OCI-LY7 (cell line): ENCODE measurements around the gene RPLP1. TPM values are rescaled to one million over a fixed set of nuclear protein-coding genes. Genes with fewer than 3 reads are reported as not detected.

ENCODE experiments used
- BruUV-seq: library from RNA; stranded (reverse); fragments of 400-500 nt; replicated peaks from 2 replicates; lab custom pipeline; 2021; lab: Mats Ljungman, UMichigan
- CTCF ChIA-PET: fragments of 300-600 bp; sonication (Branson Sonifier 250); formaldehyde crosslinking; loops from one replicate; lab custom pipeline; 2022; ENCODE audit warnings: antibody characterized with exemption; ENCODE audit not compliant: unreplicated experiment; lab: Charles Lee
- POLR2A ChIA-PET: fragments of 300-600 bp; sonication (Branson Sonifier 250); formaldehyde crosslinking; loops from one replicate; lab custom pipeline; 2022; ENCODE audit warnings: antibody characterized with exemption; lab: Charles Lee
- DNase-seq: peaks from one replicate; pipeline ENCODE4 v3.0.0-alpha.2; 2015; ENCODE audit warnings: low spot score
- H2AFZ ChIP-seq: fragments of 200-600 bp; sonication (generic), shearing (Covaris generic); 2 replicates; pipeline ENCODE4 v1.6.1; 2014; ENCODE audit warnings: mild to moderate bottlenecking, antibody characterized with exemption, low read length, moderate library complexity
- H3K27ac ChIP-seq: fragments of 200-600 bp; sonication (generic); 2 replicates; pipeline ENCODE4 v1.5.1; 2014; ENCODE audit warnings: mixed run types, low read depth, mild to moderate bottlenecking, moderate library complexity, low read length, inconsistent platforms; ENCODE audit not compliant: poor library complexity, severe bottlenecking
- H3K36me3 ChIP-seq: fragments of 200-600 bp; sonication (generic); 2 replicates; pipeline ENCODE4 v1.6.1; 2014; ENCODE audit warnings: mild to moderate bottlenecking, antibody characterized with exemption, low read length, moderate library complexity, mixed read lengths; ENCODE audit not compliant: insufficient read depth
- H3K4me1 ChIP-seq: fragments of 200-600 bp; sonication (generic); 2 replicates; pipeline ENCODE4 v1.5.1; 2014; ENCODE audit warnings: mild to moderate bottlenecking, low read length; ENCODE audit not compliant: insufficient read depth, poor library complexity, severe bottlenecking
- H3K4me2 ChIP-seq: fragments of 200-600 bp; sonication (generic); 2 replicates; pipeline ENCODE4 v1.6.1; 2014; ENCODE audit warnings: mild to moderate bottlenecking, low read length
- H3K4me3 ChIP-seq: fragments of 200-600 bp; sonication (generic); 2 replicates; pipeline ENCODE4 v1.5.1; 2014; ENCODE audit warnings: mild to moderate bottlenecking, low read depth, low read length; ENCODE audit not compliant: poor library complexity, severe bottlenecking
- H3K79me2 ChIP-seq: fragments of 200-600 bp; sonication (generic); 2 replicates; pipeline ENCODE4 v1.6.1; 2016; ENCODE audit warnings: low read depth, mild to moderate bottlenecking, low read length, moderate library complexity, mixed read lengths; ENCODE audit not compliant: insufficient read depth
- H3K9me2 ChIP-seq: fragments of 200-600 bp; sonication (generic); 2 replicates; pipeline ENCODE4 v1.6.1; 2016; ENCODE audit warnings: mild to moderate bottlenecking, low read length, mixed read lengths; ENCODE audit not compliant: insufficient read depth
- H3K9me3 ChIP-seq: fragments of 200-600 bp; sonication (generic); 2 replicates; pipeline ENCODE4 v1.6.1; 2014; ENCODE audit warnings: mild to moderate bottlenecking, mixed run types, low read length, mixed read lengths
- H4K20me1 ChIP-seq: fragments of 200-600 bp; sonication (generic); 2 replicates; pipeline ENCODE4 v1.6.1; 2014; ENCODE audit warnings: mild to moderate bottlenecking, antibody characterized with exemption, low read length, moderate library complexity, mixed read lengths; ENCODE audit not compliant: insufficient read depth
- CTCF ChIP-seq: fragments of 200-600 bp; sonication (generic); conservative IDR thresholded peaks from 2 replicates; pipeline ENCODE4 v1.5.1; 2014; ENCODE audit warnings: mild to moderate bottlenecking, antibody characterized with exemption, low read length, moderate library complexity, mixed read lengths
- EZH2phosphoT487 ChIP-seq: fragments of 200-600 bp; sonication (generic); IDR thresholded peaks from 2 replicates; pipeline ENCODE4 v1.6.1; 2018; ENCODE audit warnings: low read depth, borderline replicate concordance, mild to moderate bottlenecking, mixed run types, antibody characterized with exemption, low read length, moderate library complexity, mixed read lengths
- intact Hi-C: fragments of 100-400 bp; cut with micrococcal nuclease; formaldehyde crosslinking; loops from one replicate; pipeline ENCODE4 v1.10.0; 2022; ENCODE audit not compliant: unreplicated experiment
- total RNA-seq, 2 experiments: library from RNA; depleted of rRNA in 1 of 2; stranded (reverse); fragments of >200 nt in 1 of 2; shearing (Covaris generic) in 1 of 2; gene quantifications; 2 replicates each; pipeline ENCODE4 v1.2.3, GENCODE V29; 2014 to 2022

The RPLP1 gene
- total RNA-seq, 2 experiments from 2014 or later, result 889 to 2,251 TPM

- H3K79me2 ChIP-seq, result peaks cover 39% of the 10 kb centered on the region
- H3K4me3 ChIP-seq, result peak within 1 kb of the TSS; percentile 99
- H3K27ac ChIP-seq, result peak within 1 kb of the TSS; percentile 64
- H2AFZ ChIP-seq, result peak within 1 kb of the TSS; percentile 62
- no TSS peak for BruUV-seq
- CTCF ChIA-PET, result no interaction called here
- H3K4me2 ChIP-seq, result peak within 1 kb of the TSS; percentile 98
- no peaks in the 10 kb centered on the region for H3K9me3 ChIP-seq
- intact Hi-C loops, result loop anchor here (1.0 to 5.0 kb wide), 2 partner anchors 38 to 252 kb away; partner anchors contain the start of genes GLCE and RPLP1
- peaks cover 21% of the 10 kb centered on the region; the same call in 1 of the 2 replicates for H4K20me1 ChIP-seq
- H3K4me1 ChIP-seq, result peaks cover 12% of the 10 kb centered on the region
- DNase-seq, result peak; percentile 95
- POLR2A ChIA-PET, result interaction anchor here (0.7 to 8.6 kb wide), 2 partner anchors 10 to 38 kb away, joined by 3 to 39 read pairs; partner anchors contain the start of gene RPLP1
- H3K9me2 ChIP-seq, result no peaks in the 10 kb centered on the region
- H3K36me3 ChIP-seq, result peaks cover 28% of the 10 kb centered on the region
- TF ChIP-seq CTCF (no peak), EZH2phosphoT487 (no peak)
These were observed 38.6 kb upstream of the RPLP1 start, which contains the start of gene KIF23 for GRCh38 chr15:69413822-69414700. TSS of gene KIF23 (plus strand) at chr15:69414349. CDS start at chr15:69414466, 117 bp downstream.

GRCh38 chr15:69414701-69415167, 37.9 kb upstream of the RPLP1 start:
- intact Hi-C loops, result loop anchor here (1.0 to 5.0 kb wide), 2 partner anchors 38 to 252 kb away; partner anchors contain the start of genes GLCE and RPLP1
- no TSS peak for BruUV-seq

More at GRCh38 chr15:69414701-69415167, 37.9 kb upstream of the RPLP1 start:
- Histone ChIP-seq H3K9me3 (no peaks in the 10 kb centered on the region), H3K9me2 (no peaks in the 10 kb centered on the region), H3K79me2 (peaks cover 39% of the 10 kb centered on the region), H3K27ac (peak overlapping the region; percentile 64), H3K36me3 (peaks cover 35% of the 10 kb centered on the region), H4K20me1 (peaks cover 21% of the 10 kb centered on the region; the same call in 1 of the 2 replicates), H3K4me1 (peaks cover 12% of the 10 kb centered on the region), H3K4me3 (peak overlapping the region; percentile 99), H3K4me2 (peak overlapping the region; percentile 98), H2AFZ (peak overlapping the region; percentile 58)
- peak; percentile 41 for DNase-seq
- ChIA-PET POLR2A (interaction anchor here (0.7 to 8.6 kb wide), 2 partner anchors 11 to 37 kb away, joined by 3 to 39 read pairs; partner anchors contain the start of gene RPLP1), CTCF (no interaction called here)
- TF ChIP-seq CTCF (no peak), EZH2phosphoT487 (no peak)
